Epithelial cell of proximal tubule (primary cell): ENCODE measurements around the gene THYN1. TPM values are rescaled to one million over a fixed set of nuclear protein-coding genes. Genes with fewer than 3 reads are reported as not detected.

Experiments used
- DNase-seq: peaks from one replicate; pipeline ENCODE4 v3.0.0-alpha.2; 2011; ENCODE audit warnings: low read depth
- H3K4me3 ChIP-seq: 2 replicates; pipeline ENCODE4 v1.5.1; 2011; ENCODE audit warnings: low read depth, mild to moderate bottlenecking, low read length
- CTCF ChIP-seq: conservative IDR thresholded peaks from 2 replicates; pipeline ENCODE4 v1.5.1; 2012; ENCODE audit warnings: low read depth, mild to moderate bottlenecking, low read length
- total RNA-seq: library from RNA; depleted of rRNA; stranded (reverse); fragments of >200 nt; gene quantifications from 2 replicates; pipeline ENCODE4 v1.2.3, GENCODE V29; 2015

The THYN1 gene
- total RNA-seq, 1 donor from 2014 or later, result 51.6 TPM

- TF ChIP-seq CTCF, result no peak
- H3K4me3 ChIP-seq, result peak overlapping the region; percentile 95
- no peak for DNase-seq
Observed at GRCh38 chr11:134254433-134255183, 1.5 kb upstream of the THYN1 start.

- peak overlapping the region; percentile 95 for H3K4me3 ChIP-seq
- no peak for TF ChIP-seq CTCF
- DNase-seq, result no peak
Observed at GRCh38 chr11:134252346-134253187, 585 bp downstream of the THYN1 start.

- DNase-seq, result no peak
- no peak overlapping the region for H3K4me3 ChIP-seq
- TF ChIP-seq CTCF, result no peak
Observed at GRCh38 chr11:134250675-134251074, 2.5 kb downstream of the THYN1 start.

- DNase-seq, result no peak
- no peak for TF ChIP-seq CTCF
- no peak overlapping the region for H3K4me3 ChIP-seq
Observed at GRCh38 chr11:134250246-134250645, 2.9 kb downstream of the THYN1 start.

GRCh38 chr11:134248910-134249480 lies 4.2 kb downstream of the THYN1 start:
- H3K4me3 ChIP-seq, result no peak overlapping the region
- no peak for TF ChIP-seq CTCF
- DNase-seq, result no peak

- H3K4me3 ChIP-seq, result no peak overlapping the region
- DNase-seq, result no peak
- TF ChIP-seq CTCF, result no peak
Observed at GRCh38 chr11:134246678-134247077, 6.5 kb downstream of the THYN1 start.
